GM10847 (cell line): ENCODE results near the gene PMF1.

Experiments used
- POLR2A ChIP-seq: IDR thresholded peaks from 2 replicates; pipeline ENCODE4 v1.6.1; 2011; ENCODE audit not compliant: insufficient read length; ENCODE audit errors: extremely low read depth

The PMF1 gene

GRCh38 chr1:156212833-156213643, at the start of gene PMF1:
Gene PMF1 (plus strand): TSS chr1:156213007. CDS start chr1:156213016, 9 bp downstream.
- peak; percentile 61 for TF ChIP-seq POLR2A

GRCh38 chr1:156163712-156164111, 49.1 kb upstream of the PMF1 start:
- no peak for TF ChIP-seq POLR2A

GRCh38 chr1:156164125-156164831, 48.5 kb upstream of the PMF1 start:
- TF ChIP-seq POLR2A = no peak

GRCh38 chr1:156165083-156165482, 47.7 kb upstream of the PMF1 start:
- no peak for TF ChIP-seq POLR2A

GRCh38 chr1:156167536-156167935, 45.3 kb upstream of the PMF1 start:
- no peak for TF ChIP-seq POLR2A

- no peak for TF ChIP-seq POLR2A
Observed at GRCh38 chr1:156172696-156173470, 39.9 kb upstream of the PMF1 start.

GRCh38 chr1:156176610-156177210, 36.1 kb upstream of the PMF1 start:
- TF ChIP-seq POLR2A = no peak

GRCh38 chr1:156177919-156178654, 34.7 kb upstream of the PMF1 start:
- no peak for TF ChIP-seq POLR2A

- no peak for TF ChIP-seq POLR2A
Observed at GRCh38 chr1:156180471-156180870, 32.3 kb upstream of the PMF1 start.

- TF ChIP-seq POLR2A = no peak
Observed at GRCh38 chr1:156191292-156191964, 21.4 kb upstream of the PMF1 start.

GRCh38 chr1:156193208-156193487, 19.7 kb upstream of the PMF1 start:
- no peak for TF ChIP-seq POLR2A

- TF ChIP-seq POLR2A = peak; percentile 67
Observed at GRCh38 chr1:156193488-156194299, 19.1 kb upstream of the PMF1 start, which contains the start of gene SLC25A44. Gene SLC25A44 (plus strand): TSS chr1:156194104. CDS start chr1:156199848, 5,744 bp downstream.

GRCh38 chr1:156194300-156194652, 18.5 kb upstream of the PMF1 start:
- TF ChIP-seq POLR2A = no peak
